NCI-H1694 treated with DMSO at 0.1 percent for 48 hours (cell line): ENCODE measurements around the gene YOD1.

Experiments
- DNase-seq: peaks from one replicate; lab custom pipeline; 2025; lab: John Stamatoyannopoulos, UW

YOD1 gene

GRCh38 chr1:207025146-207025880 is 25.7 kb downstream of the YOD1 start:
- DNase-seq: no peak

- no peak for DNase-seq
Observed at GRCh38 chr1:207024202-207025145, 26.5 kb downstream of the YOD1 start.

- no peak for DNase-seq
Observed at GRCh38 chr1:207022996-207023679, 27.9 kb downstream of the YOD1 start.

GRCh38 chr1:207021876-207022596 is 29.0 kb downstream of the YOD1 start:
- no peak for DNase-seq

GRCh38 chr1:207021139-207021861 is 29.7 kb downstream of the YOD1 start:
- no peak for DNase-seq

DNA sequence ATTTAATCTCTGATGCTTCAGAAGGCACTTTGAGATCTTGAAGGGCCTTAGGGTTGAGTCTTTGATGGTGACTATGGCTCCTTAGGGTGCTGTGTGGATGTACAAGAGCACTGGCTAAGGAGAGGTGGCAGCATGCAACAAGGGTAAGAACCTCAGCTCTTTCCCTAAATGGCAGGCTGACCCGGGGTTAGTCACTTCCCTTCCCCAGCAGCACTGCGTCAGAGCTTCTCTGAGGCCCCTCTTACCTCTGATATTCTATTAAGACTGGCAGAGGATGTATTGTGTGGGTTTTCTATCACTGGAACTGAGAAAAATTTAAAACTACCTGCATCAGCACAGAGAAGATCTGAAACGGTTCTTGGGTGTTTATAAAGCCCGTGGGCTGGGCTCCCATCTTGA is 30.3 kb downstream of the YOD1 start:
- DNase-seq: no peak

DNA sequence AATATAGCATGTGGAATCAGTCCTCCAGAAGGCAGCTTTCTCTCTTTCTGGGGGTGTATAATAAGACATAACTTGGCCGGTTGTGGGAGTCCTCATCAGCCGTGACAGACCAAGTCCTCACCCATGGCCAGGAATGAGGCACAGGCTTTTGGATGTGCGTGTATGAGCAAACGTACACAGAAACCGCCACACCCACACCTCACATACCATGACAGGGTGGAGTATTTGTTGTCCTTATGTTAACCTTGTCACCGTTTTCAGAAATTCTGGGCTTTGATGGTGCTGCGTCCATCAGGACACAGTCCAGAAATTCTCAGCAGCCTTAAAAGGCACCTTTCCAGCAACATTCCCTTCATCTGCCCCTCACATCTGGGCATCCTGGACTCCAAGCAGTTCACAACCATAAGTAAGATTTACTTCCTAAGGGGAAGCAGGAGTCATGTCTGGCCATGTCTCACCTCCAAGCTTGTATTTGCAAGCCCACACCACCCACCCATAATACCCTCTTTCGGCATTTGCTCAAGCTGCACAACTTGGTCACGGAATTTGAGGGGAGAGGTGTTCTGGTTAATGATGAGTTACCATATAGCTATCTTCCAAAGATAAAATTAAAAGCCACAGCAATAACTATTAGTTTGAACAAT is 30.8 kb downstream of the YOD1 start:
- no peak for DNase-seq

DNA sequence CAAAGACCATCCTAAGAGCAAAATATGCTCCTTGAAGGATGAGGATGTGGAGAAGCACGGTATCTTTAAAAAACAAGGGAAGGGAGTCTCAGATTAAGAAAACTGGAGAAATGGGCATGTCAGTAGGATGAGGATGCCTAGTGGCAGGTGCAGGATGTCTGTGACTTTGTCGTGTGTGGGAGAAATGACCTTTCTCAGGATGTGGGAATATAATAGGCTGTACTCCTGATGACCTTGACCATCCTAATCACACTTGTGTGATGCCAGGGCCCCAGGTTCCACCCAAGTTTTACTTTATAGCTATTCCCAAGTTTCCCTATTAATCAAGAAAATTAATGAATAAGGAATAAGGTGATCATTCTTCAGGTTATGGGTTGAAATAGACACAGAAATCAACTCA is 31.3 kb downstream of the YOD1 start:
- DNase-seq: no peak

DNA sequence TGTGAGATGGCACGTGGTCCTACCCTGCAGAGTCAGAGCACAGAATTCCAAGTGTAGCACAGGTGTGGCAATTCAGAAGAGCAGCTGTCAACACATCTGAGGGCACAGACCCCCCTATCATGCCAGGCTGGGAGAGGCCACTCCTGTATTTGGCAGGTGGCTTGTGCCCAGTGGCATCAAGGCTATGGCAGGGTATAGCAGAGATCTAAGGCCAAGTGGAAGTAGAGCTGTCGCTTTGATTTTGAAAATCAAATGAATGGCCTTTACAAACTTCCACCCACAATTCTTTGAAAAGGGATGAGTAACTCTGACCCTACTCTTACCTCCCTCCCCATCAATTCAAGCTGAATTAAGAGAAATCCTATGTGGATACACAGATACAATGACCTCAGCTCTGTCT is 31.8 kb downstream of the YOD1 start:
- DNase-seq: no peak

- DNase-seq: no peak
Observed at GRCh38 chr1:207018707-207019106, 32.3 kb downstream of the YOD1 start.

DNA sequence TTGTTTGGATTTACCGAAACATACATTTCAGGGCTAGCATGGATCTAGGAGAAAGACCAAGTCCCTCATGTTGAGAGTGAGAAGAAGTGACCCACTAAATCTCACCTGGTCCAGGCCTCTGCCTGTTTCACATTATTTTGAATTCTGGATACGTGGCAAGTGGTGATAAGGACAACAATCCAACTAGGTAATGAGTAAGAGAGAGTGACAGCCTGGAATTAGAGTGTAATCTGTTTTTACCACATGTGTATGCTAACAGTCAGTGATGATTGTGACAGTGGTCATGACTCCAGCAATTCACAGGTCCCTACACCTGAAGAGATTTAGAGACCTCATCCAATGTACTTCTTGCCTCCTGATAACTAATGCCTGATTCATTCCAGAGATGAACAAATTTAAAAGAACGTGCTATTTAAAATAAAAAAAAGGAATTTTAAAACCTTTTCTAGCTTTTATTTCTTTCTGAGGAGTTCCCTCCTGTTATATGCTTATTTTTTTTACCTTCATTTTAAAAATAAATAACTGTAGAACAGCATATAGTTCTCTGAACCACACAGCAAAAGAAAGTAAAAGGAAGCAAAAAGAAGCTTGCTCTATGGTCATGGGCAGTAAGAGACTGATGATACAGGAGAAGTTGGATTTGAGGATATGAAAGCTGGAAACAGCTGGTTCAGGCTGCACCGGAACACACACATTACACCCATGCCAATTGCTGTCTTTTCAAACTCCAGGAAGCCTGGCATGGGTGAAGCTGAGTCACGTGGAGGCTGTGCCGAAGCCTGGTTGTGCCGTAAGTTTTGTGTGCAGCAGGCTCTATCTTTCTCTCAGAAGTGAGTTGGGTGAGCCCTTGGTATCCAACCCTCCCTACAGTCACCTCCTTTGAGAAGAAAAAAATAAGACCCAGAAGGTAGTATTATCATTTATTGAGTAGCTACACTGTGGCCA is 33.1 kb downstream of the YOD1 start:
- DNase-seq: no peak

- no peak for DNase-seq
Observed at GRCh38 chr1:207015791-207016190, 35.2 kb downstream of the YOD1 start.

DNA sequence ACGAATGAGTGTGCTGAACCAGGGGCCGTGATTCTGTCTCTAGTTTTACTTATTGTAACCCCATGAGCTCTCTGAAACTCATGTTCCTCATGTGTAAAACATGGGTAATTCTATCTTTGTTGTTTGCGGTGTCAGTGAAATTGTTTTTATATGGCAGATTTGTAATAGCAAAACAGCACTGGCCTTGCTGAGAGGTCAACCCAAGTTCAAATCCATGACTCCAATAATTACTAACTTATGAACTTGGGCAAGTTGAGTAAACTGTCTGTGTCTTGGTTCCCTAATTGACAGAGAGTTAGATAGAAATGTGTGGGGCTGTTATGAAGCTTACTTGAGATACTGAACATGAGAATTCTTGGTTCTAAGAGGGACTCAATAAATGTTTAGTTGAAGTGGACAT is 36.3 kb downstream of the YOD1 start:
- DNase-seq: no peak

DNA sequence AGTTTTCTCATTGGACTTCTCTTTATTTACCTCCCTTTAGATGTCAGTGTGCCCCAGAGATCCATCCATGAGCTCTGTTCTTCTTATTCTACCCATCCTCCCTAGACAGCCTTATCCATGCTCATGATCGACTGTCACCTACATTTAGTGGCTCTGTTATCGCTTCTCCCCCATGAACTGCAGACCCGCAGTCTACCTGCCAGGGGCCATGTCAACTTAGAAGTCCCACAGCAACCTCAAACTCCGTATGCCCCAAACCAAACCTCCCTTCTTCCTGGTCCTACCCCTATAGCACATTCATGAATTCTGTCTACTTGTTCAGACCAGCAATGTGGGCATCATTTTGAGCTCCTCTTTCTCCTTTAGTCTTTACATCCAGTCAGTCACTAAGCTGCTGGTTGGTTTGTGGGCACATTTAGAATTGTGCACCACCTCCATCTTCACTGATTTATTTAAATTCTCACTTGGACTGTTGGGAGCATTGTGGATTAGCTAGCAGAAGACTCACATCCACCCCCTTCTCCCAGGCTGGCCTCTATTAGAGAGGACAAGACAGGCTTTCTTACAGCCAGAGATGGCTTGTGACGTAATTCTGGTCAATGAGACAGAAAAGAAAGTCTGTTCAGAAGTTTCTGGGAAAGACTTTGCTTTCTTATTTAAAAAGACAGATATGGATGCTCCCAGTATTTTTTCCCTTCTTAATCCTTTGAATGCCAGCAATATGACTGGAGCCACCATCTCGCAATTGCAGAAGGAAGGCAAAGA is 37.5 kb downstream of the YOD1 start:
- no peak for DNase-seq

DNA sequence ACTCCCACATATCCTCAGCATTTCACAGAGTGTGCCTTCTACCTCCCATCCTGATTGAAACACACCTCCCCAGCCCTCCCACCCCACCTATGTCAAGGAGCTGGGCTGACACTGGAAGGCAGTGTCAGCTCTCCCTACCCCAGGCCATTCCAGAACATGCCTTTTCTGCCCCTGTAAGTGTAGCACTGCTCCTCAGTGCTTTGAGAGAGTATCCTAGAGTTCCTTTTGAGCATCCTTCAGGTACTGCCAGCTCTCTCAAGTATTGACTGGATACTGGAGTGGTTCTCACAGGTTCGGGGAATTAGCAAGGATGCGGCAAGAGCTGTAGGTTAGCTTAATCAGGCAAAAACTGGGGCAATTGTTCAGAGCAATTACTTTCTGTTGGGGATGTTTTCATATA is 40.3 kb downstream of the YOD1 start:
- DNase-seq: no peak

GRCh38 chr1:207009945-207010344 is 41.1 kb downstream of the YOD1 start:
- no peak for DNase-seq

- DNase-seq: no peak
Observed at GRCh38 chr1:207009182-207009850, 41.7 kb downstream of the YOD1 start.

- DNase-seq: no peak
Observed at GRCh38 chr1:207007352-207008033, 43.5 kb downstream of the YOD1 start.
